Esophagus muscularis mucosa (tissue), 4 donors: Measurements from ENCODE around the gene AGT. TPM values are rescaled to one million over a fixed set of nuclear protein-coding genes. Genes with fewer than 3 reads are reported as not detected.
A peak's percentile ranks its signal among the peaks of the same experiment; 100 is the strongest.
"Not testable (repeated sequence)": the region's sequence is repeated elsewhere in the genome, so short reads cannot be mapped to it uniquely, and the experiment has no call there.

Experiments used
- DNase-seq: peaks from one replicate; pipeline ENCODE4 v3.0.0-alpha.2; 2017; ENCODE audit errors: extremely low spot score
- H3K27ac ChIP-seq, 4 donors: fragments of 200-600 bp; sonication (generic); replicated peaks in 1 of 4; 1 replicate in 3 of 4; 2 replicates in 1 of 4; pipeline ENCODE4 v1.5.1; 2016 to 2019; ENCODE audit warnings: mild to moderate bottlenecking in 1 of 4
- H3K27me3 ChIP-seq, 4 donors: fragments of 200-600 bp; sonication (generic); one replicate each; pipeline versions ENCODE4 v1.5.1 to v1.6.0; 2016 to 2019
- H3K36me3 ChIP-seq, 4 donors: fragments of 200-600 bp; sonication (generic); one replicate each; pipeline ENCODE4 v1.5.1; 2016 to 2019
- H3K4me1 ChIP-seq, 4 donors: fragments of 200-600 bp; sonication (generic); one replicate each; pipeline ENCODE4 v1.5.1; 2016 to 2019
- H3K4me3 ChIP-seq, 4 donors: fragments of 200-600 bp; sonication (generic); 1 replicate in 2 of 4; 2 replicates in 2 of 4; pipeline ENCODE4 v1.5.1; 2016 to 2019; ENCODE audit warnings: mild to moderate bottlenecking in 4 of 4, moderate library complexity in 1 of 4
- H3K9me3 ChIP-seq, 4 donors: fragments of 200-600 bp; sonication (generic); 1 replicate in 3 of 4; 2 replicates in 1 of 4; pipeline ENCODE4 v1.5.1; 2016 to 2019
- CTCF ChIP-seq, 3 experiments: fragments of 200-600 bp in 2 of 3; fragments of 450-650 bp in 1 of 3; sonication (generic) in 2 of 3; IDR thresholded peaks; one replicate each; pipeline ENCODE4 v1.5.1; 2017 to 2019; ENCODE audit warnings: antibody characterized with exemption in 3 of 3, mild to moderate bottlenecking in 2 of 3, moderate library complexity in 1 of 3
- EP300 ChIP-seq: sonication (generic); formaldehyde crosslinking; IDR thresholded peaks from one replicate; pipeline ENCODE4 v1.6.1; 2017; ENCODE audit warnings: antibody characterized with exemption
- POLR2A ChIP-seq: fragments of 450-650 bp; IDR thresholded peaks from one replicate; pipeline ENCODE4 v1.6.1; 2017; ENCODE audit warnings: antibody characterized with exemption, moderate library complexity, mild to moderate bottlenecking, low read depth
- POLR2AphosphoS5 ChIP-seq, 2 donors: sonication (generic); formaldehyde crosslinking; IDR thresholded peaks; one replicate each; pipeline ENCODE4 v1.6.1; 2017; ENCODE audit warnings: antibody characterized with exemption in 2 of 2
- WGBS: methylation state at CpG from one replicate; pipeline ENCODE4 v1.1.5; 2018; 5-methylcytosine and 5-hydroxymethylcytosine counted together
- intact Hi-C: fragments of 100-400 bp; cut with DNase I; formaldehyde crosslinking; loops from one replicate; pipeline ENCODE4 v1.15.1; 2023
- total RNA-seq, 4 donors: library from RNA; depleted of rRNA; stranded (reverse); fragments of >200 nt; gene quantifications; one replicate each; pipeline versions ENCODE4 v1.1.0 to v1.2.1, GENCODE V29; 2016

AGT gene
- total RNA-seq, 4 donors from 2014 or later = 3.7 to 15.3 (median 12.3) TPM

GRCh38 chr1:230717251-230717650 lies 3.3 kb upstream of the AGT start:
- H3K9me3 ChIP-seq = no peaks in the 10 kb centered on the region
- H3K27me3 ChIP-seq = no peaks in the 10 kb centered on the region
- H3K4me3 ChIP-seq = no peak overlapping the region
- no peaks in the 10 kb centered on the region for H3K36me3 ChIP-seq
- TF ChIP-seq POLR2A (no peak), EP300 (no peak)
- WGBS = 78% methylated on average over 1 of the region's 1 CpG
- H3K4me1 ChIP-seq = peaks cover 7 to 19% (median 17%) of the 10 kb centered on the region in 4 donors
- intact Hi-C loops = no loop called here
- DNase-seq = no peak
- no peak overlapping the region for H3K27ac ChIP-seq

GRCh38 chr1:230716453-230716852 lies 2.5 kb upstream of the AGT start:
- H3K36me3 ChIP-seq, intact Hi-C loops, H3K9me3 ChIP-seq, H3K27me3 ChIP-seq, H3K27ac ChIP-seq, DNase-seq, H3K4me3 ChIP-seq: not testable (repeated sequence)
- WGBS = 60% methylated on average over 3 of the region's 3 CpGs
- peaks cover 7 to 19% (median 17%) of the 10 kb centered on the region in 4 donors for H3K4me1 ChIP-seq

GRCh38 chr1:230715510-230715909 lies 1.6 kb upstream of the AGT start:
- intact Hi-C loops = no loop called here
- Histone ChIP-seq H3K9me3 (no peaks in the 10 kb centered on the region), H3K36me3 (no peaks in the 10 kb centered on the region), H3K4me3 (no peak overlapping the region), H3K27ac (no peak overlapping the region), H3K27me3 (no peaks in the 10 kb centered on the region), H3K4me1 (peaks cover 7 to 19% (median 17%) of the 10 kb centered on the region in 4 donors)
- DNase-seq = no peak
- no peak for TF ChIP-seq CTCF (IDR thresholded peaks at IDR 0.05)
- no peak for TF ChIP-seq POLR2A
- no peak for TF ChIP-seq POLR2AphosphoS5 (IDR thresholded peaks at IDR 0.05)
- no peak for TF ChIP-seq EP300
- WGBS = 84% methylated on average over 3 of the region's 3 CpGs

- no peaks in the 10 kb centered on the region for H3K36me3 ChIP-seq
- no peaks in the 10 kb centered on the region for H3K27me3 ChIP-seq
- H3K4me3 ChIP-seq = peak overlapping the region; percentile 6 to 43 (median 31)
- no peak for DNase-seq
- H3K27ac ChIP-seq = peak overlapping the region in 2 of 4 donors; percentile 42 to 48
- H3K9me3 ChIP-seq = no peaks in the 10 kb centered on the region
- intact Hi-C loops = no loop called here
- 79% methylated on average over 8 of the region's 8 CpGs for WGBS
- TF ChIP-seq CTCF (IDR thresholded peaks at IDR 0.05) (no peak), EP300 (no peak), POLR2A (no peak), POLR2AphosphoS5 (IDR thresholded peaks at IDR 0.05) (no peak)
- H3K4me1 ChIP-seq = peaks cover 7 to 19% (median 17%) of the 10 kb centered on the region in 4 donors
Measured at GRCh38 chr1:230713547-230713914, 391 bp downstream of the AGT start.

- TF ChIP-seq POLR2AphosphoS5 (IDR thresholded peaks at IDR 0.05) = no peak
- TF ChIP-seq POLR2A = no peak
- no peak for TF ChIP-seq CTCF (IDR thresholded peaks at IDR 0.05)
- no peak for TF ChIP-seq EP300
- Histone ChIP-seq H3K27me3 (no peaks in the 10 kb centered on the region), H3K27ac (no peak overlapping the region), H3K4me1 (peaks cover 7 to 19% (median 17%) of the 10 kb centered on the region in 4 donors), H3K4me3 (peak overlapping the region in 1 of 4 donors; percentile 37), H3K36me3 (no peaks in the 10 kb centered on the region), H3K9me3 (no peaks in the 10 kb centered on the region)
- intact Hi-C loops = no loop called here
- DNase-seq = no peak
- 74% methylated on average over 7 of the region's 7 CpGs for WGBS
Measured at GRCh38 chr1:230713138-230713537, 784 bp downstream of the AGT start.

- intact Hi-C loops = no loop called here
- Histone ChIP-seq H3K27ac (no peak overlapping the region), H3K27me3 (no peaks in the 10 kb centered on the region), H3K4me1 (peaks cover 7 to 19% (median 17%) of the 10 kb centered on the region in 4 donors), H3K4me3 (no peak overlapping the region), H3K36me3 (peaks cover 0 to 4% (median 0%) of the 10 kb centered on the region in 4 donors), H3K9me3 (no peaks in the 10 kb centered on the region)
- 92% methylated on average over 11 of the region's 17 CpGs for WGBS
- TF ChIP-seq EP300 = no peak
- no peak for TF ChIP-seq POLR2AphosphoS5 (IDR thresholded peaks at IDR 0.05)
- TF ChIP-seq CTCF (IDR thresholded peaks at IDR 0.05) = no peak
- TF ChIP-seq POLR2A = no peak
- no peak for DNase-seq
Measured at GRCh38 chr1:230712470-230712942, 1.4 kb downstream of the AGT start.
